ENCODE results near the gene MSI2. TPM values are rescaled to one million over a fixed set of nuclear protein-coding genes. Genes with fewer than 3 reads are reported as not detected.

MSI2 gene
- total RNA-seq, 2 donors from 2014 or later = 88.3 to 114 TPM

DNA sequence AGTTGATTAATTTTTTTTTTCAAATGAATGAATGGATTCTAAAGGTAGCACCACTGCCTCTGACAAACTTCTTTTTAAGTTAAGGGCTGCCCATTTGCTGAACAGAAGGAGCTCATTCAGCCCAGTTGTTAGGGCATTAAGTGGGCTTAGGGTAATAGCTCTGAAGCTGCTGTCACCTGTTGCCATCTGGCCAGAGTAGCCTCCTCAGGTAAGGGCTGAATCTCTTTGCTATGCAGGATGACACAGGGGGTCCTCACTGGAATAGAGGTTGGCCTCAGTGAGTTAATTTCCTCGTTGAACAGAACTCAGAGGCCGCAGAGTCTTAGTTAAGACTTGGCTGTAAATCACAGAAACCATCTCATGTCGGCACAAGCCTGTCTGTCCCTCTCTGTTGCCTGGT lies 255.9 kb downstream of the MSI2 start:
- Mint-ChIP-seq H3K36me3 (ENCODE audit: low read depth) (peaks cover 10% of the 10 kb centered on the region), H3K27me3 (ENCODE audit: insufficient read depth) (no peaks in the 10 kb centered on the region), H3K4me3 (no peak overlapping the region), H3K9me3 (no peaks in the 10 kb centered on the region), H3K4me1 (peaks cover 20% of the 10 kb centered on the region), H3K27ac (no peak overlapping the region)
- H3K27ac ChIP-seq (ENCODE audit: low read depth, low read length) = no peak overlapping the region
- 85 to 87% methylated on average over 3 of the region's 3 CpGs for WGBS, 2 experiments (ENCODE audit: insufficient coverage in 1 of 2, insufficient read length in 1 of 2)
- no peaks in the 10 kb centered on the region for H3K27me3 ChIP-seq (ENCODE audit: control insufficient read depth, insufficient read depth, low read length, poor library complexity, severe bottlenecking)
- H3K4me3 ChIP-seq (ENCODE audit: low read length) = no peak overlapping the region
- TF ChIP-seq, protein P1, sequence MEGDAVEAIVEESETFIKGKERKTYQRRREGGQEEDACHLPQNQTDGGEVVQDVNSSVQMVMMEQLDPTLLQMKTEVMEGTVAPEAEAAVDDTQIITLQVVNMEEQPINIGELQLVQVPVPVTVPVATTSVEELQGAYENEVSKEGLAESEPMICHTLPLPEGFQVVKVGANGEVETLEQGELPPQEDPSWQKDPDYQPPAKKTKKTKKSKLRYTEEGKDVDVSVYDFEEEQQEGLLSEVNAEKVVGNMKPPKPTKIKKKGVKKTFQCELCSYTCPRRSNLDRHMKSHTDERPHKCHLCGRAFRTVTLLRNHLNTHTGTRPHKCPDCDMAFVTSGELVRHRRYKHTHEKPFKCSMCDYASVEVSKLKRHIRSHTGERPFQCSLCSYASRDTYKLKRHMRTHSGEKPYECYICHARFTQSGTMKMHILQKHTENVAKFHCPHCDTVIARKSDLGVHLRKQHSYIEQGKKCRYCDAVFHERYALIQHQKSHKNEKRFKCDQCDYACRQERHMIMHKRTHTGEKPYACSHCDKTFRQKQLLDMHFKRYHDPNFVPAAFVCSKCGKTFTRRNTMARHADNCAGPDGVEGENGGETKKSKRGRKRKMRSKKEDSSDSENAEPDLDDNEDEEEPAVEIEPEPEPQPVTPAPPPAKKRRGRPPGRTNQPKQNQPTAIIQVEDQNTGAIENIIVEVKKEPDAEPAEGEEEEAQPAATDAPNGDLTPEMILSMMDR (conservative IDR thresholded peaks at IDR 0.05) = no peak
- no peak overlapping the region for H3K9ac ChIP-seq (ENCODE audit: extremely low read depth, low read length, poor library complexity, severe bottlenecking)
- DNase-seq = no peak
- peaks cover 5% of the 10 kb centered on the region for H3K9me3 ChIP-seq (ENCODE audit: control insufficient read depth, low read length)
- no peaks in the 10 kb centered on the region for H3K36me3 ChIP-seq (ENCODE audit: control insufficient read depth, insufficient read depth, low read length)
- peaks cover under 1% of the 10 kb centered on the region for H3K4me1 ChIP-seq (ENCODE audit: control insufficient read depth, insufficient read depth, low read length)

GRCh38 chr17:57512691-57513090 lies 256.4 kb downstream of the MSI2 start:
- no peak overlapping the region for H3K9ac ChIP-seq (ENCODE audit: extremely low read depth, low read length, poor library complexity, severe bottlenecking)
- H3K9me3 Mint-ChIP-seq = no peaks in the 10 kb centered on the region
- no peaks in the 10 kb centered on the region for H3K36me3 ChIP-seq (ENCODE audit: control insufficient read depth, insufficient read depth, low read length)
- H3K4me1 Mint-ChIP-seq = peaks cover 21% of the 10 kb centered on the region
- H3K4me3 Mint-ChIP-seq = no peak overlapping the region
- no peak overlapping the region for H3K27ac Mint-ChIP-seq
- DNase-seq = no peak
- peaks cover 4% of the 10 kb centered on the region for H3K4me1 ChIP-seq (ENCODE audit: control insufficient read depth, insufficient read depth, low read length)
- H3K27me3 Mint-ChIP-seq (ENCODE audit: insufficient read depth) = no peaks in the 10 kb centered on the region
- WGBS, 2 experiments (ENCODE audit: insufficient coverage in 1 of 2, insufficient read length in 1 of 2) = 100% methylated on average over 3 of the region's 3 CpGs; no CpG with 5 or more reads in 1 of the 2 experiments
- peaks cover 5% of the 10 kb centered on the region for H3K9me3 ChIP-seq (ENCODE audit: control insufficient read depth, low read length)
- H3K4me3 ChIP-seq (ENCODE audit: low read length) = no peak overlapping the region
- H3K27ac ChIP-seq (ENCODE audit: low read depth, low read length) = no peak overlapping the region
- no peaks in the 10 kb centered on the region for H3K27me3 ChIP-seq (ENCODE audit: control insufficient read depth, insufficient read depth, low read length, poor library complexity, severe bottlenecking)
- TF ChIP-seq, protein P1 (conservative IDR thresholded peaks at IDR 0.05) = no peak
- peaks cover 10% of the 10 kb centered on the region for H3K36me3 Mint-ChIP-seq (ENCODE audit: low read depth)

- no peaks in the 10 kb centered on the region for H3K36me3 ChIP-seq (ENCODE audit: control insufficient read depth, insufficient read depth, low read length)
- peaks cover 10% of the 10 kb centered on the region for H3K4me1 ChIP-seq (ENCODE audit: control insufficient read depth, insufficient read depth, low read length)
- Mint-ChIP-seq H3K9me3 (no peaks in the 10 kb centered on the region), H3K4me1 (peaks cover 25% of the 10 kb centered on the region), H3K27ac (no peak overlapping the region), H3K4me3 (no peak overlapping the region), H3K27me3 (ENCODE audit: insufficient read depth) (no peaks in the 10 kb centered on the region), H3K36me3 (ENCODE audit: low read depth) (peaks cover 10% of the 10 kb centered on the region)
- H3K27me3 ChIP-seq (ENCODE audit: control insufficient read depth, insufficient read depth, low read length, poor library complexity, severe bottlenecking) = no peaks in the 10 kb centered on the region
- H3K27ac ChIP-seq (ENCODE audit: low read depth, low read length) = no peak overlapping the region
- no peak overlapping the region for H3K9ac ChIP-seq (ENCODE audit: extremely low read depth, low read length, poor library complexity, severe bottlenecking)
- no peak for DNase-seq
- H3K9me3 ChIP-seq (ENCODE audit: control insufficient read depth, low read length) = peaks cover 5% of the 10 kb centered on the region
- TF ChIP-seq, protein P1 (conservative IDR thresholded peaks at IDR 0.05) = no peak
- WGBS, 2 experiments (ENCODE audit: insufficient coverage in 1 of 2, insufficient read length in 1 of 2) = 92 to 94% methylated on average over 4 of the region's 4 CpGs
- H3K4me3 ChIP-seq (ENCODE audit: low read length) = no peak overlapping the region
Observed at GRCh38 chr17:57513569-57513968, 257.2 kb downstream of the MSI2 start.

Measured in endodermal cell (in vitro differentiated cells).